Occipital lobe (tissue), 2 donors: ENCODE measurements around the gene POLRMT. TPM values are rescaled to one million over a fixed set of nuclear protein-coding genes. Genes with fewer than 3 reads are reported as not detected.
"Not testable (repeated sequence)": the region's sequence is repeated elsewhere in the genome, so short reads cannot be mapped to it uniquely, and the experiment has no call there.

ENCODE experiments used
- DNase-seq: peaks from one replicate; lab custom pipeline; 2025; lab: John Stamatoyannopoulos, UW
- total RNA-seq: library from RNA; depleted of rRNA; stranded (reverse); fragments of >200 nt; gene quantifications from one replicate; pipeline ENCODE4 v1.2.3, GENCODE V29; 2014

The POLRMT gene
- total RNA-seq, 1 donor from 2014 or later, result 12.5 TPM

- DNase-seq, result no peak
These were observed 21.9 kb downstream of the POLRMT start for GRCh38 chr19:611481-611868.

GRCh38 chr19:610801-611480 lies 22.4 kb downstream of the POLRMT start:
- no peak for DNase-seq

DNA sequence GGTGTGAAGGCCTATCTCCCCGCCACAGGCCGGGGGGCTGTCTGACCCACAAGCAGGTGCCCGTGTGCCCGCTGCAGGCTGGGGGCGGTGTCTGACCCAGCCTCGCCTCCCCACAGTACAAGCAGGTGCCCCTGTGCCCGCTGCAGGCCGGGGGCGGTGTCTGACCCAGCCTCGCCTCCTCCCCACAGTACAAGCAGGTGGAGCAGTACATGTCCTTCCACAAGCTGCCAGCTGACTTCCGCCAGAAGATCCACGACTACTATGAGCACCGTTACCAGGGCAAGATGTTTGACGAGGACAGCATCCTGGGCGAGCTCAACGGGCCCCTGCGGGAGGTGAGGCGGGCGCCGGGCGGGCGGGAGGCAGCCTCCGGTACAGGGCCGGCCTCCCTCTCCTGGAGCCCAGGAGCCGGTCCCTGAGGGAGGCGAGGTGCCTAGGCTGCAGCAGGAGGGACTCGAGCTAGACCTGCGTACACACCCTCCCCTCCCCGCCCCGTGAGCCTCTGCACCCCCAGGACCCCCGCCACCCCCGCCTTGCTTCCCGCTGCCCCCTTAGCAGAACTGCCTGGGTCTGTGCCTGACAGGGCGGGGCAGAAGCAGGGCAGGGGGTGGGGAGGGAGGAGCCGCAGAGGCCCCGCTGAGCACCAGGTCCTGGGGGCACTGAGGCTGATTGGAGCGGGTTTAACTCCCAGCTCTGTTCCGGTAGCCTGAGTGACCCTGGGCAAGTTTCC lies 23.1 kb downstream of the POLRMT start:
- DNase-seq, result no peak

- DNase-seq, result peak; percentile 51
These were observed 24.4 kb downstream of the POLRMT start for GRCh38 chr19:609004-609346.

DNA sequence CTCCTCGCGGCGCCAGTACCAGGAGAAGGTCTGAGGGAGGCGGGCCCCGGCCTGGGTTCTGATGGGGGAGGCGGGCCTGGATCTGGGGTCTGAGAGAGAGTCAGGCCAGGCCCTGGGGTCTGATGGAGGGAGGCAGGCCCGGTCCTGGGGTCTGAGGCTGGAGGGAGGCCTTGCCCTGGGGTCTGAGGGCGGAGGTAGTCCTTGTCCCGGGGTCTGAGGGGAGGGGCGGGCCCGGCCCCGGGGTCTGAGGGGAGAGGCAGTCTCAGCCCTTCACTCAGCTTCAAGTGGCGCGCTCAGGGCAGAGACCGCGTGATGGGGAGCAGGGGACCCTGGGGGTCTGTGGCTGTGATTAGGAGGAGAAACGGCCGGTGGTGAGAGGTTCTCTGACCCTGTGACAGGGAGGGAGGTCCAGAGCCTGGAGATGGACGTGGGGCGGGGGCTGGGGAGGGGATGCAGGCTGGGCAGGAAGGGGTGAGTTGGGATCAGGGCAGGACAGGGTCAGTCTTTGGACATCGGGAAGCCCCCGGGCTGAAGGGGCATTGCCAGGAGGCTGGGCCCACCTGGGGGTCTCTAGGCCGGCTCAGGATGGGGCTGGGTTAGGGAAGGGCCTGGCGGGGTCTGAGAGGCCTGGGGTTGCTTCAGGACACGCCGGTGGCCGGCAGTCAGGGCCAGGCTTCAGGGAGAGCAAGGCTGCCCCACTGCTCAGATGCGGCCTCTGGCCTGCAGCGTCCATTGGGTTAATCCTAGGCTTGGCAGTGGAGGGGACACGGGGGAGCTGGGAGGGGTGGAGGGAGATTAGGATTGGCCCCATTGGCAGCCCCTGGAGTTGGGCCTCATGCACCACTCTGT lies 25.0 kb downstream of the POLRMT start:
- no peak for DNase-seq

GRCh38 chr19:607301-608154 lies 25.8 kb downstream of the POLRMT start:
- DNase-seq, result no peak

- not testable (repeated sequence) for DNase-seq
These were observed 28.0 kb downstream of the POLRMT start for GRCh38 chr19:605061-605971.

GRCh38 chr19:604355-604754 lies 29.0 kb downstream of the POLRMT start:
- no peak for DNase-seq

- DNase-seq, result not testable (repeated sequence)
These were observed 29.6 kb downstream of the POLRMT start for GRCh38 chr19:603779-604178.

DNA sequence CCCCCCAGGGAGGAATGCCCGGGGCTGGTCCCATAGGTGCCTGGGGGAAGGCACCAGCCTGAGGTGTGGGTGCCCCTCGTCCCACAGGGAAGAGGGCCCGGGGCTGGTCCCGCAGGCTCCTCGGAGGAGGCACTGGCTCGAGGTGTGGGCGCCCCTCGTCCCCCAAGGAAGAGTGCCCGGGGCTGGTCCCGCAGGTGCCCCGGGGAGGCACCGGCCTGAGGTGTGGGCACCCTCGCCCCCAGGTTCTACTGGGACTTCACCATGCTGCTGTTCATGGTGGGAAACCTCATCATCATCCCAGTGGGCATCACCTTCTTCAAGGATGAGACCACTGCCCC lies 30.1 kb downstream of the POLRMT start:
- not testable (repeated sequence) for DNase-seq

DNA sequence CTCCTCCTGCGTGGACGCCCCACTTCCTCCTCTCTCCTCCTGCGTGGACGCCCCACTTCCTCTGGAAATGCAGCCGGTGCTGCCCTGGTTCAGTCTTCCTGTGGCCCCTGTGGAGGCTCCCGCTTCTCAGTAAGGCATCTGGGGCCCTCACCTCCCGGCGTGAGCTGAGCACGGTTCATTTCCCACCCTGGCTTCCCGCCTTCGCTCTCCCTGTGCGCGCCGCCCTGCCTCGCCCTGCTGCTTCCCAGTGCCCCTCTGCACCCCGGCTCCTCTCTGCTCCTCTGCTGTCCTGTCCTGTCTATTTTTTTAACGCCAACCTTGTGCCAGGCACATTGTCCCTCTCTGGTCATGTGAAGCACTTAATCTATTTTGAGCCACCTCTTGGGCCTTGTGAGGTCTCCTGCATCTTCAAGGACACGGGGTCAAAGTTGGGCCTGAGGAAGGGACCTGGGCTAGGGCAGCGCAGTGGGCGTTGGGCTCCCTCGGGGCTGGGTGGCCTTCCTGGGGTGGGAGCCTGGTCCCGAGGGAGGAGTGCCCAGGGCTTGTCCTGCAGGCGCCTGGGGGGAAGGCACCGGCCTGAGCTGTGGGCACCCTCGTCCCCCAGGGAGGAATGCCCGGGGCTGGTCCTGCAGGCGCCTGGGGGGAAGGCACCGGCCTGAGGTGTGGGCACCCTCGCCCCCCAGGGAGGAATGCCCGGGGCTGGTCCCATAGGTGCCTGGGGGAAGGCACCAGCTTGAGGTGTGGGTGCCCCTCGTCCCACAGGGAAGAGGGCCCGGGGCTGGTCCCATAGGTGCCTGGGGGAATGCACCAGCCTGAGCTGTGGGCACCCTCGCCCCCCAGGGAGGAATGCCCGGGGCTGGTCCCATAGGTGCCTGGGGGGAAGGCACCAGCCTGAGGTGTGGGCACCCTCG lies 30.7 kb downstream of the POLRMT start:
- DNase-seq, result no peak

- DNase-seq, result no peak
These were observed 31.5 kb downstream of the POLRMT start for GRCh38 chr19:601790-602189.

DNA sequence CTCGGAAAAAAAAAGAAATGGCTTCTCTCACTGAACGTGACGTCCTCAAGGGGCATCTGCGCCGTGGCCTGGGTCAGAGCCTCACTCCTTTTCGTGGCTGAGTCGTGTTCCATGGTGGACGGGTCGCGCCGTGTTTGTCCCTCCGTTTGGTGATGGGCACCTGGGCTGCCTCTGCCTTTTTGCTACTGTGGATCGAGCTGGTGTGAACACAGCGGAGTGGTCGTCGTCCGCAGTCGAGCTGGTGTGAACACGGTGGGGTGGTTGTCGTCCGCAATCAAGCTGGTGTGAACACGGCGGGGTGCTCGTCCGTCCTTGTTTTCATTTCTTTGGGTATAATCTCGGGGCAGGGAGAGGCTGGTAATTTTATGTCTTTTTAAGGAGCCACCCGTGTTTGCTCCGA lies 32.0 kb downstream of the POLRMT start:
- no peak for DNase-seq

- DNase-seq, result no peak
These were observed 35.7 kb downstream of the POLRMT start for GRCh38 chr19:597406-598315.

GRCh38 chr19:596263-596655 lies 37.1 kb downstream of the POLRMT start:
- no peak for DNase-seq

- no peak for DNase-seq
These were observed 37.7 kb downstream of the POLRMT start for GRCh38 chr19:595326-596262.

DNA sequence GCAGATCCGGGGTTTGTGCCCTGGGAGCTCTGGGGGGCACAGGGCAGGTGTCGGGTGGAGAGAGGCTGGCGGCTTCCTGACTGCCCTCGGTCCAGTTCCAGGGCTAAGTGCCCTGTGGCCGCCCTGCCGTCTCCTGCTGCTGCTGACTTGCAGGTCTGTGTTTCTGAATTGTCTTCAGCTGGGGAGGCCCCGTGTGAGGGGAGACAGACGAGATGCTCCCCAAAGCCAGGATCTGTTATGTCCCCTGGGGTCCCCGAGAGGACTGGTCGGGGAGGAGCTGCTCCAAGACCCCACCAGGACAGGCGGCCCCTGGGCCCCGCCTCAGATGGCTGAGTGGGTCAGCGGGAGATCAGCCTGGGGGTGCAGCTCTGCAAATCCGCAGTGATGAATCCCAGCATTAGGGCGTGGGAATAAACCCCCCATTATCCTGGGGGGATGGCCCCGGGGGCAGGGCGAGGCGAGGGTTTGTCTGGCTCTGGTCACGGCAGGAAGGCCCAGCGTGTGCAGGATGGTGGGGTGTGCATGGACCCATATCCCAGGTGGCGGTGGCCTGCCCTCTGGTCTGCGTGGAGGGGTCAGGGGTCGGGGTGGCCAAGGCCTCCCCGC lies 39.0 kb downstream of the POLRMT start:
- DNase-seq, result no peak
